Measurements from ENCODE around the gene PPP1R13B.

Gene PPP1R13B

GRCh38 chr14:103739793-103740501 is 107.4 kb downstream of the PPP1R13B start:
- DNase-seq, result no peak

- no peak for DNase-seq
Observed at GRCh38 chr14:103739466-103739792, 107.9 kb downstream of the PPP1R13B start.

GRCh38 chr14:103738701-103739451 is 108.5 kb downstream of the PPP1R13B start:
- no peak for DNase-seq

GRCh38 chr14:103738166-103738565 is 109.2 kb downstream of the PPP1R13B start:
- DNase-seq, result no peak

- no peak for DNase-seq
Observed at GRCh38 chr14:103737432-103738045, 109.8 kb downstream of the PPP1R13B start.

- DNase-seq, result no peak
Observed at GRCh38 chr14:103736546-103737431, 110.6 kb downstream of the PPP1R13B start.

GRCh38 chr14:103735815-103736545 is 111.4 kb downstream of the PPP1R13B start:
- DNase-seq, result no peak

GRCh38 chr14:103735439-103735814 is 111.9 kb downstream of the PPP1R13B start:
- no peak for DNase-seq

GRCh38 chr14:103735022-103735421 is 112.4 kb downstream of the PPP1R13B start:
- DNase-seq, result no peak

GRCh38 chr14:103734081-103734888 is 113.1 kb downstream of the PPP1R13B start:
- DNase-seq, result no peak

GRCh38 chr14:103733651-103734050 is 113.7 kb downstream of the PPP1R13B start:
- no peak for DNase-seq

- no peak for DNase-seq
Observed at GRCh38 chr14:103732868-103733620, 114.3 kb downstream of the PPP1R13B start.

- DNase-seq, result no peak
Observed at GRCh38 chr14:103731916-103732867, 115.2 kb downstream of the PPP1R13B start.

- no peak for DNase-seq
Observed at GRCh38 chr14:103731481-103731880, 115.9 kb downstream of the PPP1R13B start.

GRCh38 chr14:103730490-103731035 is 116.8 kb downstream of the PPP1R13B start:
- no peak for DNase-seq

- no peak for DNase-seq
Observed at GRCh38 chr14:103729496-103730448, 117.6 kb downstream of the PPP1R13B start.

GRCh38 chr14:103728721-103729120 is 118.7 kb downstream of the PPP1R13B start:
- DNase-seq, result no peak

- DNase-seq, result no peak
Observed at GRCh38 chr14:103728141-103728540, 119.2 kb downstream of the PPP1R13B start.
